NCI-H345 treated with DMSO at 0.1 percent for 48 hours (cell line): ENCODE results near the gene ERMN.
A peak's percentile ranks its signal among the peaks of the same experiment; 100 is the strongest.
"Not testable (repeated sequence)": the region's sequence is repeated elsewhere in the genome, so short reads cannot be mapped to it uniquely, and the experiment has no call there.

Experiments
- DNase-seq: peaks from one replicate; lab custom pipeline; 2025; ENCODE audit not compliant: unreplicated experiment; lab: John Stamatoyannopoulos, UW

The ERMN gene

GRCh38 chr2:157325786-157326185 is at the start of gene ERMN:
Gene ERMN, minus strand, starts transcription at chr2:157325824. Its CDS starts 182 bp downstream, at chr2:157325642.
- peak; percentile 21 for DNase-seq

GRCh38 chr2:157375384-157375783 is 49.8 kb upstream of the ERMN start:
- no peak for DNase-seq

GRCh38 chr2:157368508-157368907 is 42.9 kb upstream of the ERMN start:
- not testable (repeated sequence) for DNase-seq

- no peak for DNase-seq
These were observed 42.1 kb upstream of the ERMN start for GRCh38 chr2:157367704-157368103.

- no peak for DNase-seq
These were observed 38.8 kb upstream of the ERMN start for GRCh38 chr2:157364257-157364974.

- DNase-seq: no peak
These were observed 38.0 kb upstream of the ERMN start for GRCh38 chr2:157363612-157364101.

- no peak for DNase-seq
These were observed 37.0 kb upstream of the ERMN start for GRCh38 chr2:157362627-157363026.

- no peak for DNase-seq
These were observed 35.9 kb upstream of the ERMN start for GRCh38 chr2:157361526-157361925.

- DNase-seq: no peak
These were observed 34.0 kb upstream of the ERMN start for GRCh38 chr2:157359628-157360027.

GRCh38 chr2:157355618-157356017 is 30.0 kb upstream of the ERMN start:
- no peak for DNase-seq

GRCh38 chr2:157349949-157350515 is 24.4 kb upstream of the ERMN start:
- no peak for DNase-seq

GRCh38 chr2:157348291-157348921 is 22.8 kb upstream of the ERMN start:
- DNase-seq: no peak

GRCh38 chr2:157345647-157346389 is 20.2 kb upstream of the ERMN start:
- DNase-seq: no peak

GRCh38 chr2:157341381-157341780 is 15.8 kb upstream of the ERMN start:
- DNase-seq: not testable (repeated sequence)

GRCh38 chr2:157339965-157340655 is 14.5 kb upstream of the ERMN start:
- no peak for DNase-seq

GRCh38 chr2:157337978-157338377 is 12.4 kb upstream of the ERMN start:
- no peak for DNase-seq

GRCh38 chr2:157336137-157337010 is 10.8 kb upstream of the ERMN start:
- DNase-seq: no peak

- DNase-seq: no peak
These were observed 9.2 kb upstream of the ERMN start for GRCh38 chr2:157334797-157335196.

- DNase-seq: no peak
These were observed 8.7 kb upstream of the ERMN start for GRCh38 chr2:157334335-157334734.
